Measurements from ENCODE around the gene ATOSB. TPM values are rescaled to one million over a fixed set of nuclear protein-coding genes. Genes with fewer than 3 reads are reported as not detected.
A peak's percentile ranks its signal among the peaks of the same experiment; 100 is the strongest.

The ATOSB gene
- total RNA-seq, 1 experiment from 2014 or later, result 22.1 TPM

- in situ Hi-C loops (cut with HindIII; ENCODE audit: low pct_unique_long_range_greater_than_20kb, low sequenced_read_pairs), result no loop called here
- DNase-seq (ENCODE audit: low read depth, low spot score), result peak; percentile 95
These were observed 12.6 kb downstream of the ATOSB start, which contains the start of gene STOML2 for GRCh38 chr9:35102769-35103659. Gene STOML2, minus strand, starts transcription at chr9:35103131. Its CDS starts 37 bp downstream, at chr9:35103094.

- no peak for DNase-seq (ENCODE audit: low read depth, low spot score)
- in situ Hi-C loops (cut with HindIII; ENCODE audit: low pct_unique_long_range_greater_than_20kb, low sequenced_read_pairs), result no loop called here
These were observed 13.2 kb downstream of the ATOSB start for GRCh38 chr9:35102465-35102768.

GRCh38 chr9:35097573-35097972 is 18.1 kb downstream of the ATOSB start:
- no peak for DNase-seq (ENCODE audit: low read depth, low spot score)
- in situ Hi-C loops (cut with HindIII; ENCODE audit: low pct_unique_long_range_greater_than_20kb, low sequenced_read_pairs), result no loop called here

- DNase-seq (ENCODE audit: low read depth, low spot score), result peak; percentile 78
- in situ Hi-C loops (cut with HindIII; ENCODE audit: low pct_unique_long_range_greater_than_20kb, low sequenced_read_pairs), result no loop called here
These were observed 19.4 kb downstream of the ATOSB start, which contains the start of gene PIGO for GRCh38 chr9:35096035-35096849. Gene PIGO, minus strand, starts transcription at chr9:35096591. Its CDS starts 1,026 bp downstream, at chr9:35095565.

- in situ Hi-C loops (cut with HindIII; ENCODE audit: low pct_unique_long_range_greater_than_20kb, low sequenced_read_pairs), result no loop called here
- DNase-seq (ENCODE audit: low read depth, low spot score), result no peak
These were observed 24.1 kb downstream of the ATOSB start for GRCh38 chr9:35091536-35091935.

GRCh38 chr9:35089434-35089833 is 26.2 kb downstream of the ATOSB start:
- in situ Hi-C loops (cut with HindIII; ENCODE audit: low pct_unique_long_range_greater_than_20kb, low sequenced_read_pairs), result no loop called here
- DNase-seq (ENCODE audit: low read depth, low spot score), result no peak

- DNase-seq (ENCODE audit: low read depth, low spot score), result no peak
- in situ Hi-C loops (cut with HindIII; ENCODE audit: low pct_unique_long_range_greater_than_20kb, low sequenced_read_pairs), result no loop called here
These were observed 30.6 kb downstream of the ATOSB start for GRCh38 chr9:35085078-35085477.

GRCh38 chr9:35079426-35080341 is 36.0 kb downstream of the ATOSB start, which contains the start of gene FANCG:
Gene FANCG, minus strand, starts transcription at chr9:35079942. Its CDS starts 418 bp downstream, at chr9:35079524.
- in situ Hi-C loops (cut with HindIII; ENCODE audit: low pct_unique_long_range_greater_than_20kb, low sequenced_read_pairs), result no loop called here
- DNase-seq (ENCODE audit: low read depth, low spot score), result peak; percentile 90

- DNase-seq (ENCODE audit: low read depth, low spot score), result no peak
- in situ Hi-C loops (cut with HindIII; ENCODE audit: low pct_unique_long_range_greater_than_20kb, low sequenced_read_pairs), result no loop called here
These were observed 36.6 kb downstream of the ATOSB start for GRCh38 chr9:35079041-35079425.

GRCh38 chr9:35078066-35078465 is 37.6 kb downstream of the ATOSB start:
- DNase-seq (ENCODE audit: low read depth, low spot score), result no peak
- in situ Hi-C loops (cut with HindIII; ENCODE audit: low pct_unique_long_range_greater_than_20kb, low sequenced_read_pairs), result no loop called here

- no peak for DNase-seq (ENCODE audit: low read depth, low spot score)
These were observed 38.8 kb downstream of the ATOSB start for GRCh38 chr9:35076848-35077247.

GRCh38 chr9:35075358-35075757 is 40.3 kb downstream of the ATOSB start:
- in situ Hi-C loops (cut with HindIII; ENCODE audit: low pct_unique_long_range_greater_than_20kb, low sequenced_read_pairs), result no loop called here
- DNase-seq (ENCODE audit: low read depth, low spot score), result no peak

More at GRCh38 chr9:35076848-35077247, 38.8 kb downstream of the ATOSB start:
- in situ Hi-C loops (cut with HindIII; ENCODE audit: low pct_unique_long_range_greater_than_20kb, low sequenced_read_pairs), result no loop called here

- DNase-seq (ENCODE audit: low read depth, low spot score), result no peak
- in situ Hi-C loops (cut with HindIII; ENCODE audit: low pct_unique_long_range_greater_than_20kb, low sequenced_read_pairs), result no loop called here
These were observed 40.9 kb downstream of the ATOSB start for GRCh38 chr9:35074791-35075190.

- no peak for DNase-seq (ENCODE audit: low read depth, low spot score)
- in situ Hi-C loops (cut with HindIII; ENCODE audit: low pct_unique_long_range_greater_than_20kb, low sequenced_read_pairs), result no loop called here
These were observed 41.5 kb downstream of the ATOSB start for GRCh38 chr9:35074141-35074540.

- DNase-seq (ENCODE audit: low read depth, low spot score), result no peak
- in situ Hi-C loops (cut with HindIII; ENCODE audit: low pct_unique_long_range_greater_than_20kb, low sequenced_read_pairs), result no loop called here
These were observed 42.4 kb downstream of the ATOSB start for GRCh38 chr9:35073279-35073612.

GRCh38 chr9:35072461-35073278 is 43.0 kb downstream of the ATOSB start, which contains the start of gene VCP:
Gene VCP, minus strand, starts transcription at chr9:35072625. Its CDS starts 272 bp downstream, at chr9:35072353.
- peak; percentile 99 for DNase-seq (ENCODE audit: low read depth, low spot score)
- in situ Hi-C loops (cut with HindIII; ENCODE audit: low pct_unique_long_range_greater_than_20kb, low sequenced_read_pairs), result no loop called here

Measured in SK-MEL-5 (cell line).